ENCODE data around the gene EPB41L2.

EPB41L2 gene

GRCh38 chr6:130794738-130795137 lies 268.3 kb downstream of the EPB41L2 start:
- no peak overlapping the region for H2AFZ ChIP-seq
- no peak for TF ChIP-seq CTCF (IDR thresholded peaks at IDR 0.05)
- H3K9me3 ChIP-seq (ENCODE audit: control insufficient read depth, low read length), result peaks cover 4% of the 10 kb centered on the region
- no peak overlapping the region for H3K27ac ChIP-seq
- no peaks in the 10 kb centered on the region for H3K4me1 ChIP-seq
- no peaks in the 10 kb centered on the region for H3K79me2 ChIP-seq
- H3K4me2 ChIP-seq (ENCODE audit: low read length), result no peak overlapping the region
- no peak overlapping the region for H3K9ac ChIP-seq
- no peak overlapping the region for H3K4me3 ChIP-seq (ENCODE audit: low read depth, low read length)
- no peaks in the 10 kb centered on the region for H3K27me3 ChIP-seq (ENCODE audit: control insufficient read depth, insufficient read depth, low read length)
- H3K36me3 ChIP-seq (ENCODE audit: control insufficient read depth, insufficient read depth, low read length), result no peaks in the 10 kb centered on the region

- H3K9ac ChIP-seq, result no peak overlapping the region
- peaks cover 1% of the 10 kb centered on the region for H3K9me3 ChIP-seq (ENCODE audit: control insufficient read depth, low read length)
- H3K4me2 ChIP-seq (ENCODE audit: low read length), result no peak overlapping the region
- no peak overlapping the region for H3K4me3 ChIP-seq (ENCODE audit: low read depth, low read length)
- no peaks in the 10 kb centered on the region for H3K36me3 ChIP-seq (ENCODE audit: control insufficient read depth, insufficient read depth, low read length)
- no peak for TF ChIP-seq CTCF (IDR thresholded peaks at IDR 0.05)
- no peak overlapping the region for H3K27ac ChIP-seq
- H3K27me3 ChIP-seq (ENCODE audit: control insufficient read depth, insufficient read depth, low read length), result no peaks in the 10 kb centered on the region
- no peaks in the 10 kb centered on the region for H3K4me1 ChIP-seq
- no peaks in the 10 kb centered on the region for H3K79me2 ChIP-seq
- H2AFZ ChIP-seq, result no peak overlapping the region
Measured at GRCh38 chr6:130794010-130794697, 268.9 kb downstream of the EPB41L2 start.
